Stomach smooth muscle (tissue), 2 donors: ENCODE results near the gene FGF19.

ENCODE experiments used
- H3K27ac ChIP-seq: one replicate; pipeline ENCODE4 v1.7.0; 2013; ENCODE audit warnings: mild to moderate bottlenecking, low read length, inconsistent platforms
- H3K27me3 ChIP-seq, 2 donors: one replicate each; pipeline ENCODE4 v1.7.0; 2013; ENCODE audit warnings: low read length in 2 of 2; ENCODE audit not compliant: insufficient read depth in 2 of 2, control insufficient read depth in 1 of 2
- H3K36me3 ChIP-seq, 2 donors: one replicate each; pipeline ENCODE4 v1.7.0; 2013; ENCODE audit warnings: low read length in 2 of 2; ENCODE audit not compliant: control insufficient read depth in 2 of 2, insufficient read depth in 2 of 2
- H3K4me1 ChIP-seq: one replicate; pipeline ENCODE4 v1.7.0; 2013; ENCODE audit warnings: low read length; ENCODE audit not compliant: control insufficient read depth, insufficient read depth
- H3K4me3 ChIP-seq, 2 donors: one replicate each; pipeline ENCODE4 v1.7.0; 2013; ENCODE audit warnings: low read length in 2 of 2
- H3K9ac ChIP-seq, 2 donors: one replicate each; pipeline ENCODE4 v1.7.0; 2013; ENCODE audit warnings: low read length in 2 of 2, mild to moderate bottlenecking in 1 of 2
- H3K9me3 ChIP-seq, 2 donors: one replicate each; pipeline ENCODE4 v1.7.0; 2013; ENCODE audit warnings: low read length in 2 of 2; ENCODE audit not compliant: control insufficient read depth in 2 of 2
- donor health status: healthy.
- donor health status: Pancreatic carcinoma.

The FGF19 gene

DNA sequence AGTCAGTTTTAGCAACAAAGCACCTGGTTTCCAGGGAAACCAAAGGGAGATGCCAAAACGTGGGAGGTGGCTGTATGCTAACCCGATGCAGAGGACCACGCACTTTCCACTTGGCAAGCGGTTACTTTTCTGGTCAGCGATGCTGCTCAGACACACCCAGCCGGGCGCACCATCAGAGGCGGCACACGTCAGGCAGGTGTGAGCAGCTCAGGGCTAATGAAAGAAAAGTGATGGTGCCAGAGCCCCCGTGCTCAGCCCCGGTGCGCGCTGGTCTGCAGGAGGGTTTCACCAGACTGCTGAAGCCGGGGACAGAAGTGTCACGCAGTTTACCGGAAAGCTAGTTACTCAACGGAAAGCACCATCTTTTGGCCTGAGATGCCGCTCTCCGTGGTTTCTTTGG lies 34.3 kb downstream of the FGF19 start:
- Histone ChIP-seq H3K9ac (no peak overlapping the region), H3K27ac (no peak overlapping the region), H3K4me1 (peaks cover 20% of the 10 kb centered on the region), H3K9me3 (no peaks in the 10 kb centered on the region), H3K27me3 (no peaks in the 10 kb centered on the region), H3K4me3 (no peak overlapping the region), H3K36me3 (peaks cover 16 to 40% of the 10 kb centered on the region in 2 donors)

DNA sequence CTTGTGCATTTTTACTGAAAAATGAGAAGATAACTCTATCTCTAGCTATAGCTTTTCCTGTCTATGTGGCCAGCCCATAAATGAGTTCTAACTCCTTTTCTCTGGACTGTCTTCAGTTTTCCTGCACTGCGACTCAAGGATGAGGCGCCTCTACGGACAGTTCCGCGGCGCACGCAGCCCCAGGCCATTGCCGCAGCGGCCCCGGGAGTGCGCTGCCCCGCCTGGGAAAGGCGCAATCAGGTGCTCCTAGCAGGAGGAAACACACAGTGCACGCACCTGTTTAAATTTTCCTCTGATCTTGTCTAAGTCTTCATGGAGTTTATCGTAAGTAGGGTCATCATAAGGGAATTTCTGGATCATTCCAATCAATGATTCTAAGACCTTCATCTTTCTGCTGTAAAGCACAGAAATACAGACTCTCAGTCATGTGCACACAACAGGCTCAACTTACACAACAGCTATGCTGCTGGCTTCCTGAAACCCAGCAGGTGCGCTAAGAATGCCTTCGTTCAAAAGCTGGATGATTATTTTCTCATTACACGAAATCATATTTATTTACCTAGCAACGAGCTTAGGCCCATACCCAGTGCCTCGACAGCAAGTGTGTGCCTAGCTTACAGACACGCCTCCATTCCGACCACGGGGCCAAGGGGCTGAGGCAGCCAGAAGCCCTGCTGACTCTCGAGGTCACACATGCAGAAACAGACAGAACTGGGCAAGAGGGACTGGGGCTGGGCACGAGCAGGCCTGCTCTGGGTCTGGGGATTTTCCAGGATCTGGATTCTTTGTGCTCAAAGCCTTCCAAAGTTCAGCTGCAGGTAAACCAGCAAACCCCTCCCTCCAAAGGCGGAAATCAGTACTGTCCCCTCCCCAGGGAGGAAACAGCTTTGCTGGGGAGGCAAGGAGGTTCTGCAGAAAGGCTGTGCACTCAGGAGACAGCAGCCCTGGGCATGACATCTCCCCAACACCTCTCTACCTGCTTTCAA lies 35.9 kb downstream of the FGF19 start:
- H3K4me1 ChIP-seq: peaks cover 7% of the 10 kb centered on the region
- H3K36me3 ChIP-seq: peaks cover 21 to 47% of the 10 kb centered on the region in 2 donors
- no peak overlapping the region for H3K9ac ChIP-seq
- H3K27me3 ChIP-seq: no peaks in the 10 kb centered on the region
- no peak overlapping the region for H3K27ac ChIP-seq
- H3K9me3 ChIP-seq: no peaks in the 10 kb centered on the region
- H3K4me3 ChIP-seq: no peak overlapping the region

DNA sequence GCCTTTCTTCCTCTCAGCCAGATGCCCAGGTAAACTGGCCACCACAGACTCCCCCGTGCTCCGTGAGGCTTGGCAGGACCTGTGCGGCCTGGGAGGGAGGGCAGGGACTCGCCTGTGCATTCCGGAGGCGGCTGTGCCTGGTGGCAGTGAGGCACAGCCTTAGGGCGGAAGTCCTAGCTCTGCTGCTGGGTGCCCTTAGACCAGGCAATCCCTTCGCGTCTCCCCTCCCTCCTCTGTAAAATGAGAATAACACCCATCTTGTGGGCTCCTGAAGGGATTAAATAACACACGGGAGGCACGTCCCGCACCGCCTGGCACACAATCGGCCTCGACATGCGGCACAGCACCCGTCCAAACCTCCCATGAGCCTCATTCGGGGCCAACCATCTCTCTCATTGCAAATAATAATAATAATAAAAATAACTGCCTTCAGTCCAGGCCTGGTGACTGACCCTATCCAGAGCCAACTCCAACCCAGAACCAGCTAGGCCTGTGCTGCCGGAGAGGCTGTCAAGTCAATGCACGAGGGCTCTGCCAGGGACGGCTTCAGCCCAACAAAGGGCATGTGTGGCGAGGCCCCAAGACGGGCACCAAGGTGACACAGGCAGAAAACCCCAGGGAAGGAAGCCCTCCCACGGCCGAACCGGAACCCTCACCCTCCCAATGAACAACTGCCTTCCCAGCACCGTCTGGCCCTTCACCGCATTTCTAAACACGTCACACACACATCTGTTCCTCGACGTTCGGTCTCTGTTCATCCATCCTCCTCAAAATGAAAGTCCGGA lies 36.9 kb downstream of the FGF19 start:
- H3K9me3 ChIP-seq: no peaks in the 10 kb centered on the region
- H3K4me3 ChIP-seq: no peak overlapping the region
- H3K27ac ChIP-seq: no peak overlapping the region
- H3K36me3 ChIP-seq: peaks cover 14 to 49% of the 10 kb centered on the region in 2 donors
- peaks cover 7% of the 10 kb centered on the region for H3K4me1 ChIP-seq
- no peaks in the 10 kb centered on the region for H3K27me3 ChIP-seq
- H3K9ac ChIP-seq: no peak overlapping the region

DNA sequence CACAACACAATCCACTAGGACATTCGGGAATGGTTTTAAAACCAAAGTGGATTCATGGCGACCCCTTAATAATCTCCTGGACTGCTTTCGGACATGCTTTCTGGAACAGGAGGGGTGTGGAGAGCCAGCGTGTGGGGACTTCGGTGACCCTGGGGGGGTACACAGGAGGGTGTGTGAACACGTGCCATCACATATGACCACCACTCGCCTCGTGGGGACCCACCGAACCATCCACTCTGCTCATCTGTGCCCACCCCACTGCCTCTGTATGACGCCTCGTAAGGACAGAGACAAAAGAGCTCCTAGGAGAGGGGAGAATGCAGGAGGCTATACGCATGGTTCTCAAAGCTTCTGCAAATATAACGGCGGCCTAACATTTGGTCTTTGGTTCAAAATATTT lies 37.6 kb downstream of the FGF19 start:
- Histone ChIP-seq H3K36me3 (peaks cover 7 to 45% of the 10 kb centered on the region in 2 donors), H3K4me3 (no peak overlapping the region), H3K27me3 (no peaks in the 10 kb centered on the region), H3K9me3 (no peaks in the 10 kb centered on the region), H3K4me1 (peaks cover 7% of the 10 kb centered on the region), H3K9ac (no peak overlapping the region), H3K27ac (no peak overlapping the region)

DNA sequence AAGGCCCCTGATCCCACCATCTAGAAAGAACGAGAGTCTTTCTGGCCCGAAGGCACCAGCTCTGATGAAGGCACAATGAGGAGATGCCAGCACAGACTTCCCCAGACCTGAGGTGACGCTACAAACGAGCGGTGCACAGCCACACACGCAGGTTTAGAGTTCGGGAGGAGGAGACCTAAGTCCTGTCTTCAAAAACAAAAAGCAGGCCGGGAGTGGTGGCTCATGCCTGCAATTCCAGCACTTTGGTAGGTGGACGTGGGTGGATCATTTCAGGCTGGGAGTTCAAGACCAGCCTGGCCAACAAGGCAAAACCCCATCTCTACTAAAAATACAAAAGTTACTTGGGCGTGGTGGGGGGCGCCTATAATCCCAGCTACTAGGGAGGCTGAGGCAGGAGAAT lies 38.2 kb downstream of the FGF19 start:
- Histone ChIP-seq H3K36me3 (peaks cover 5 to 43% of the 10 kb centered on the region in 2 donors), H3K9me3 (no peaks in the 10 kb centered on the region), H3K4me3 (no peak overlapping the region), H3K27me3 (no peaks in the 10 kb centered on the region), H3K27ac (no peak overlapping the region), H3K4me1 (peaks cover 7% of the 10 kb centered on the region), H3K9ac (no peak overlapping the region)

DNA sequence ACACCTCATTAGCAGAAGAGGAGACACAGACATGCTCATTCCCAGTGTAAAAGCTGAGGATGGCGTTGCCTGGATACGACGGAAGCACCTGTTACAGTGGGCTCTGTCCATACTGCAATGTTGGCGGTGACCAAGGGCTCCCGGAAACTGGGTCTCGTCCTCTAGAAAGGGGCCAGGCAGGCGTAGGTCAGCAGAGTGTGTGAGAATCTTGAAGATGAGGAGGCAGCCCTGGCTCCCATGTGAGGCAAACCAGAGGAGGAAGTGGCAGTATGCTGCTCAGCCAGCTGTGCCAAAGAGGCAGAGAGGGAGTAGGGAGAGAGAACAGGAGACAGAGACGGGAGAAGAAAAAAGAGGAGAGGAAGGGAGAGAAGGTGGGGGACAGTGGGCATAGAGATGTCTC lies 38.9 kb downstream of the FGF19 start:
- H3K27ac ChIP-seq: no peak overlapping the region
- no peaks in the 10 kb centered on the region for H3K27me3 ChIP-seq
- no peaks in the 10 kb centered on the region for H3K9me3 ChIP-seq
- no peak overlapping the region for H3K9ac ChIP-seq
- H3K4me1 ChIP-seq: no peaks in the 10 kb centered on the region
- no peak overlapping the region for H3K4me3 ChIP-seq
- peaks cover 5 to 41% of the 10 kb centered on the region in 2 donors for H3K36me3 ChIP-seq

DNA sequence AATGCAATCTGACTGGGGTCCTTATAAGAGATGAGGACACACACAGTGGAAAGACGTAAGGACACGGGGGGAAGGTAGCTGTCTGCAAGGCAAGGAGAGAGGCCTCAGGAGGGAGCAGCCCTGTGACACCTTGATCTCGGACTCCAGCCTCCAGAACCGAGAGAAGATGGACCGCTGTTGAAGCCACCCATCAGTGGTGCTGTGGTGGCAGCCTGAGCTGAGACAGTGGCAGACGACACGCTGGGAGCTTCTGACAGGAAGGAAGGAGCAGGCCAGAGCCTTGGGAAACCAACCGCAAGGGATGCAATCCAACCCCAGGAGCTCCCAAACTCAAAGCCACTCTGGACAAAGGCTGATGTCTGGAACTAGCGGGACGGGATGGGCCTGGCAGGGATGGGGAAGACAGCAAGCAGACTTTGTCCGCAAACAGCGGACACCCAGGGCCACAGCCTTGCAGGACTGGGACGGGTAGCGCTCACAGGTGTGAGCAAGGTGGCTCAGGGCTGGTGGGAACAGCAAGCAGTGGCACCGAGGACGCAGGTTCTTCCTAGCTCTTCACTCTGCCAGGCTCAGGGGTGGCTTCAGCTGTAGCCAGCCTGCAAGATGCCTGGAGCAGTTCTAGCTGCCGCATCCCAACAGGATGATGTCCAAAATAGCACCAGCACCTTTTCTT lies 39.6 kb downstream of the FGF19 start:
- H3K4me1 ChIP-seq: no peaks in the 10 kb centered on the region
- no peaks in the 10 kb centered on the region for H3K9me3 ChIP-seq
- H3K4me3 ChIP-seq: no peak overlapping the region
- no peaks in the 10 kb centered on the region for H3K27me3 ChIP-seq
- peaks cover 5 to 37% of the 10 kb centered on the region in 2 donors for H3K36me3 ChIP-seq
- no peak overlapping the region for H3K9ac ChIP-seq
- no peak overlapping the region for H3K27ac ChIP-seq

DNA sequence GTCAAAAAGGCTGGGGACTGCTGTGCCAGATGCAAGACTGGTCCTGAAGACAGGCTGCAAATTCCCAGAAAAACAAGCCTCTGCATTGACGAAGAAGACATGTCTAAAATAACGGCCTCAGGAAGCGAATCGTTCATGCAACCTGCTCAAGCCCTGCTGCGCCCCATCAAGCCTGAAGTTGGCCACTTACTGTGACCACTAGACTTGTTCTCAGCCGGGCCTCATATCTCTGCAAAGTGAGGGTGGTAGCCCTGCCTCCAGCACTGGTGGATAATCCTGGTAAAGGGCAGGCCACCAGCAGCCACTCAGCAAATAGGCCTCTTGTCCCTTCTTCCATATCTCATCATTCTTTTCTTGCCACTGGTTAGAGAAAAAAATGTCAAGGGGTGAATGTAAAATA lies 40.5 kb downstream of the FGF19 start:
- Histone ChIP-seq H3K4me1 (no peaks in the 10 kb centered on the region), H3K9me3 (no peaks in the 10 kb centered on the region), H3K36me3 (peaks cover 5 to 34% of the 10 kb centered on the region in 2 donors), H3K9ac (no peak overlapping the region), H3K4me3 (no peak overlapping the region), H3K27ac (no peak overlapping the region), H3K27me3 (no peaks in the 10 kb centered on the region)

DNA sequence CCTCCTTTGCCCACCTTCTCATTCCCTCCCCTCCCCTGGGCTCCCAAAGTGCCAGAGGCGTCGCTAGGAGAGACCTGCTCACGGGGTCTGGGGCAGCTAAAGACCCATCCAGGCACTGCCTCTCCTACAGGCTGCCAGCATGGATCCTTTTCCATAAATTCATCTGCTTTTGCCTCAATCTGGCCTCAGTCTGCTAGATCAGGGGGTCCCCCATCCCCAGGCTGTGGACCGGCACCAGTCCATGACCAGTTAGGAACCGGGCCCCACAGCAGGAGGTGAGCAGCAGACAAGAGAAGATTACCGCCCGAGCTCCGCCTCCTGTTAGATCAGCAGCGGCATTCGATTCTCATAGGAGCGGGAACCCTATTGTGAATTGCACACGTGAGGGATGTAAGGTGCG lies 41.0 kb downstream of the FGF19 start:
- Histone ChIP-seq H3K27ac (no peak overlapping the region), H3K36me3 (peaks cover 5 to 31% of the 10 kb centered on the region in 2 donors), H3K4me3 (no peak overlapping the region), H3K9ac (no peak overlapping the region), H3K27me3 (no peaks in the 10 kb centered on the region), H3K9me3 (no peaks in the 10 kb centered on the region), H3K4me1 (no peaks in the 10 kb centered on the region)

DNA sequence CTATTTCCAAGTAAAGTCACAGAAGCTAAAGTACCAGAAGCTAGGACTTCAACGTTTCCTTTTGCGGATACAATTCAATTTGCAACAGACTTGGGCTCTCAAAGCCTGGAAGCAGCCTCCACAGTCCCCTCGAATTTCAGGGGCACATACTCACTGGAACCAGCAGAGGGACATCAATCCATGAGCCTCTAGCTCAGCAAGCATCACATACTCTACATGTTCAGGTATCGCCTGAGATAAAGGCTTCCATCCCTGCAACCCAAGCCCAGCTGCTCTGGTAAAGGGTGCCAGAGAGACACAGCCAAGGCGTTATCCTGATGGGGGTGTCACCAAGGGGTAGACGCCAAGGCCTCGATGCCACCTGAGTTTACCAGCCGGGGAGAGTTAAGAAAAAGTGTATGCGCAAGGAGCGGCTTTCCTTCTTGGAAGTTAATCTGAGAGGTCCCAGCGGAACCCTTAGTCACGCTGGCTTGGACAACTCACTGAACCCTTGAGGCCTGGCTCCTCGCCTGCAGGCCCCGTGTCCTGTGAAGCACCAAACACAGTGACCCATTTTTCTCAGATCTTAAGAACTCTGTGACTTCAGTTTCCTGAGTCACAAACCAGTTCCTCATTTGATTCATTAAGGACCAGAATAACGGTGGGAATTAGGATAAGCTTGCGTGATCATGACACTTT lies 41.7 kb downstream of the FGF19 start:
- no peaks in the 10 kb centered on the region for H3K27me3 ChIP-seq
- H3K9ac ChIP-seq: no peak overlapping the region
- no peaks in the 10 kb centered on the region for H3K9me3 ChIP-seq
- H3K36me3 ChIP-seq: peaks cover 5 to 29% of the 10 kb centered on the region in 2 donors
- H3K4me1 ChIP-seq: no peaks in the 10 kb centered on the region
- H3K4me3 ChIP-seq: no peak overlapping the region
- no peak overlapping the region for H3K27ac ChIP-seq
